ENCODE results near the gene CSNK2B. TPM values are rescaled to one million over a fixed set of nuclear protein-coding genes. Genes with fewer than 3 reads are reported as not detected.

Gene CSNK2B
- polyA plus RNA-seq, 4 donors, result 185 to 231 (median 206) TPM

GRCh38 chr6:31655349-31656237 is 10.3 kb upstream of the CSNK2B start, which contains the start of gene APOM:
Gene APOM (plus strand): TSS chr6:31655894. CDS start chr6:31655967, 73 bp downstream.
- Histone ChIP-seq H3K27ac (ENCODE audit: low read depth in 1 of 3, low read length in 2 of 3) (peak within 1 kb of the TSS; percentile 9 to 37 (median 27)), H3K9me3 (ENCODE audit: control insufficient read depth in 2 of 2, insufficient read depth in 1 of 2, low read depth in 1 of 2, low read length in 1 of 2) (no peaks in the 10 kb centered on the region), H3K36me3 (ENCODE audit: control insufficient read depth in 3 of 3, insufficient read depth in 2 of 3, low read depth in 1 of 3, low read length in 3 of 3) (peaks cover 0 to 36% (median 2%) of the 10 kb centered on the region in 3 donors), H3K4me3 (ENCODE audit: low read depth in 1 of 3, low read length in 3 of 3) (no peak within 1 kb of the TSS), H3K4me1 (ENCODE audit: control insufficient read depth in 3 of 3, insufficient read depth in 2 of 3, low read depth in 1 of 3, low read length in 2 of 3) (peaks cover 8 to 48% (median 21%) of the 10 kb centered on the region in 3 donors), H3K27me3 (ENCODE audit: control insufficient read depth in 3 of 3, insufficient read depth in 3 of 3, low read length in 3 of 3) (no peaks in the 10 kb centered on the region)
- DNase-seq, result peak; percentile 50 to 70
- FAIRE-seq, result no peak
- 26 to 67% (median 47%) methylated on average over 8 of the region's 8 CpGs for WGBS, 3 donors

- Histone ChIP-seq H3K9me3 (ENCODE audit: control insufficient read depth in 2 of 2, insufficient read depth in 1 of 2, low read depth in 1 of 2, low read length in 1 of 2) (no peaks in the 10 kb centered on the region), H3K27me3 (ENCODE audit: control insufficient read depth in 3 of 3, insufficient read depth in 3 of 3, low read length in 3 of 3) (no peaks in the 10 kb centered on the region), H3K4me1 (ENCODE audit: control insufficient read depth in 3 of 3, insufficient read depth in 2 of 3, low read depth in 1 of 3, low read length in 2 of 3) (peaks cover 8 to 54% (median 19%) of the 10 kb centered on the region in 3 donors), H3K27ac (ENCODE audit: low read depth in 1 of 3, low read length in 2 of 3) (no peak overlapping the region), H3K4me3 (ENCODE audit: low read depth in 1 of 3, low read length in 3 of 3) (no peak overlapping the region), H3K36me3 (ENCODE audit: control insufficient read depth in 3 of 3, insufficient read depth in 2 of 3, low read depth in 1 of 3, low read length in 3 of 3) (peaks cover 2 to 45% (median 5%) of the 10 kb centered on the region in 3 donors)
- WGBS, 3 donors, result 65 to 82% (median 76%) methylated on average over 6 of the region's 6 CpGs
- no peak for DNase-seq
- FAIRE-seq, result no peak
These were observed 8.3 kb upstream of the CSNK2B start for GRCh38 chr6:31657406-31658157.

GRCh38 chr6:31658158-31658688 is 7.7 kb upstream of the CSNK2B start:
- no peak for DNase-seq
- H3K36me3 ChIP-seq (ENCODE audit: control insufficient read depth in 3 of 3, insufficient read depth in 2 of 3, low read depth in 1 of 3, low read length in 3 of 3), result peaks cover 2 to 49% (median 5%) of the 10 kb centered on the region in 3 donors
- H3K27me3 ChIP-seq (ENCODE audit: control insufficient read depth in 3 of 3, insufficient read depth in 3 of 3, low read length in 3 of 3), result no peaks in the 10 kb centered on the region
- no peak overlapping the region for H3K27ac ChIP-seq (ENCODE audit: low read depth in 1 of 3, low read length in 2 of 3)
- no peaks in the 10 kb centered on the region for H3K9me3 ChIP-seq (ENCODE audit: control insufficient read depth in 2 of 2, insufficient read depth in 1 of 2, low read depth in 1 of 2, low read length in 1 of 2)
- FAIRE-seq, result no peak
- no peak overlapping the region for H3K4me3 ChIP-seq (ENCODE audit: low read depth in 1 of 3, low read length in 3 of 3)
- 61 to 71% (median 70%) methylated on average over 4 of the region's 4 CpGs for WGBS, 3 donors
- peaks cover 8 to 61% (median 19%) of the 10 kb centered on the region in 3 donors for H3K4me1 ChIP-seq (ENCODE audit: control insufficient read depth in 3 of 3, insufficient read depth in 2 of 3, low read depth in 1 of 3, low read length in 2 of 3)

GRCh38 chr6:31658983-31659648 is 6.8 kb upstream of the CSNK2B start:
- Histone ChIP-seq H3K36me3 (ENCODE audit: control insufficient read depth in 3 of 3, insufficient read depth in 2 of 3, low read depth in 1 of 3, low read length in 3 of 3) (peaks cover 2 to 55% (median 5%) of the 10 kb centered on the region in 3 donors), H3K4me3 (ENCODE audit: low read depth in 1 of 3, low read length in 3 of 3) (peak overlapping the region; percentile 66 to 90 (median 72)), H3K9me3 (ENCODE audit: control insufficient read depth in 2 of 2, insufficient read depth in 1 of 2, low read depth in 1 of 2, low read length in 1 of 2) (no peaks in the 10 kb centered on the region), H3K4me1 (ENCODE audit: control insufficient read depth in 3 of 3, insufficient read depth in 2 of 3, low read depth in 1 of 3, low read length in 2 of 3) (peaks cover 8 to 65% (median 19%) of the 10 kb centered on the region in 3 donors), H3K27me3 (ENCODE audit: control insufficient read depth in 3 of 3, insufficient read depth in 3 of 3, low read length in 3 of 3) (no peaks in the 10 kb centered on the region), H3K27ac (ENCODE audit: low read depth in 1 of 3, low read length in 2 of 3) (peak overlapping the region in 1 of 3 donors; percentile 96)
- 53 to 81% (median 74%) methylated on average over 13 of the region's 13 CpGs for WGBS, 3 donors
- no peak for DNase-seq
- FAIRE-seq, result no peak

- FAIRE-seq (no peak), DNase-seq (peak; percentile 63 to 82)
- Histone ChIP-seq H3K27me3 (ENCODE audit: control insufficient read depth in 3 of 3, insufficient read depth in 3 of 3, low read length in 3 of 3) (no peaks in the 10 kb centered on the region), H3K36me3 (ENCODE audit: control insufficient read depth in 3 of 3, insufficient read depth in 2 of 3, low read depth in 1 of 3, low read length in 3 of 3) (peaks cover 2 to 57% (median 5%) of the 10 kb centered on the region in 3 donors), H3K27ac (ENCODE audit: low read depth in 1 of 3, low read length in 2 of 3) (peak overlapping the region; percentile 68 to 96 (median 88)), H3K4me3 (ENCODE audit: low read depth in 1 of 3, low read length in 3 of 3) (peak overlapping the region; percentile 66 to 90 (median 72)), H3K4me1 (ENCODE audit: control insufficient read depth in 3 of 3, insufficient read depth in 2 of 3, low read depth in 1 of 3, low read length in 2 of 3) (peaks cover 8 to 61% (median 19%) of the 10 kb centered on the region in 3 donors), H3K9me3 (ENCODE audit: control insufficient read depth in 2 of 2, insufficient read depth in 1 of 2, low read depth in 1 of 2, low read length in 1 of 2) (no peaks in the 10 kb centered on the region)
- WGBS, 3 donors, result 5 to 22% (median 5%) methylated on average over 13 of the region's 13 CpGs
These were observed 6.1 kb upstream of the CSNK2B start for GRCh38 chr6:31659649-31660380.

- peaks cover 2 to 56% (median 5%) of the 10 kb centered on the region in 3 donors for H3K36me3 ChIP-seq (ENCODE audit: control insufficient read depth in 3 of 3, insufficient read depth in 2 of 3, low read depth in 1 of 3, low read length in 3 of 3)
- FAIRE-seq (no peak), DNase-seq (peak; percentile 85 to 91)
- H3K9me3 ChIP-seq (ENCODE audit: control insufficient read depth in 2 of 2, insufficient read depth in 1 of 2, low read depth in 1 of 2, low read length in 1 of 2), result no peaks in the 10 kb centered on the region
- H3K4me3 ChIP-seq (ENCODE audit: low read depth in 1 of 3, low read length in 3 of 3), result peak within 1 kb of the TSS; percentile 66 to 90 (median 72)
- H3K27ac ChIP-seq (ENCODE audit: low read depth in 1 of 3, low read length in 2 of 3), result peak within 1 kb of the TSS; percentile 69 to 96 (median 88)
- peaks cover 8 to 53% (median 18%) of the 10 kb centered on the region in 3 donors for H3K4me1 ChIP-seq (ENCODE audit: control insufficient read depth in 3 of 3, insufficient read depth in 2 of 3, low read depth in 1 of 3, low read length in 2 of 3)
- 0 to 1% (median 1%) methylated on average over 45 to 52 of the region's 52 CpGs for WGBS, 3 donors
- no peaks in the 10 kb centered on the region for H3K27me3 ChIP-seq (ENCODE audit: control insufficient read depth in 3 of 3, insufficient read depth in 3 of 3, low read length in 3 of 3)
These were observed 5.3 kb upstream of the CSNK2B start, which contains the start of gene C6orf47 for GRCh38 chr6:31660381-31661261. Gene C6orf47 (minus strand): TSS chr6:31660778. CDS start chr6:31659947, 831 bp downstream.

Data from small intestine (tissue), 7 donors.